Measurements from ENCODE around the gene TIGD1. TPM values are rescaled to one million over a fixed set of nuclear protein-coding genes. Genes with fewer than 3 reads are reported as not detected.

The TIGD1 gene
- polyA plus RNA-seq, 1 of the 3 experiments (the other 2 are of a cell fraction): 4.6 TPM

GRCh38 chr2:232551250-232551638, 887 bp upstream of the TIGD1 start (continued):
- TF ChIP-seq IRF3 (IDR thresholded peaks at IDR 0.05; ENCODE audit: low read depth, low read length): no peak

- Histone ChIP-seq H3F3A (replicated peaks; ENCODE audit: insufficient read depth) (no peaks in the 10 kb centered on the region), H3K4me2 (peak overlapping the region; percentile 99), H3K9ac (peak overlapping the region; percentile 98), H3K27ac (ENCODE audit: low read depth in 2 of 2, low read length in 1 of 2) (peak overlapping the region; percentile 96), H3K9me3 (no peaks in the 10 kb centered on the region), H3K79me2 (ENCODE audit: insufficient read depth) (peaks cover 74% of the 10 kb centered on the region), H3K4me1 (ENCODE audit: control insufficient read depth in 1 of 2, insufficient read depth in 2 of 2, low read depth in 1 of 2, low read length in 1 of 2) (peaks cover 5 to 9% of the 10 kb centered on the region in 2 experiments; a peak in 2 of 4 replicates), H3K27me3 (ENCODE audit: insufficient read depth) (no peaks in the 10 kb centered on the region), H2AFZ (ENCODE audit: low read depth) (peak overlapping the region; percentile 93), H3K36me3 (replicated peaks in 1 of 2; ENCODE audit: control insufficient read depth in 1 of 2, insufficient read depth in 2 of 2, low read length in 1 of 2) (peaks cover 25 to 27% of the 10 kb centered on the region in 2 experiments), H3K4me3 (ENCODE audit: low read depth in 2 of 2, low read length in 1 of 2) (peak overlapping the region; percentile 84 to 91), H4K20me1 (ENCODE audit: insufficient read depth) (peaks cover 25% of the 10 kb centered on the region), H3K9me2 (no peaks in the 10 kb centered on the region)
- ChIA-PET POLR2A (interaction anchor here (1.0 to 1.4 kb wide), 3 partner anchors 11 to 76 kb away, joined by 3 to 5 read pairs (median 4); partner anchors contain the start of gene CHRNG), CTCF (interaction anchor here (1.4 kb wide), 1 partner anchor 27 kb away, joined by 6 read pairs; no protein-coding TSS in a partner anchor)
- 34% methylated on average over 21 of the region's 21 CpGs for WGBS (ENCODE audit: low lambda C conversion rate)
- no peak for DNase-seq
- no peak for TF ChIP-seq FOXJ3 (CRISPR knock-in tag; IDR thresholded peaks at IDR 0.05)
- TF ChIP-seq MXI1 (IDR thresholded peaks at IDR 0.05; ENCODE audit: low read depth, low read length): peak; percentile 4; the same call in 1 of the 2 replicates
Measured at GRCh38 chr2:232549655-232550353, 553 bp downstream of the TIGD1 start.

- H3K27ac ChIP-seq (ENCODE audit: low read depth in 2 of 2, low read length in 1 of 2): no peak overlapping the region
- H3F3A ChIP-seq (replicated peaks; ENCODE audit: insufficient read depth): no peaks in the 10 kb centered on the region
- peaks cover 7% of the 10 kb centered on the region for H4K20me1 ChIP-seq (ENCODE audit: insufficient read depth)
- peaks cover 12 to 15% of the 10 kb centered on the region in 2 experiments for H3K36me3 ChIP-seq (replicated peaks in 1 of 2; ENCODE audit: control insufficient read depth in 1 of 2, insufficient read depth in 2 of 2, low read length in 1 of 2)
- CTCF ChIA-PET: no interaction called here
- H3K27me3 ChIP-seq (ENCODE audit: insufficient read depth): no peaks in the 10 kb centered on the region
- peaks cover 58% of the 10 kb centered on the region for H3K79me2 ChIP-seq (ENCODE audit: insufficient read depth)
- no peak overlapping the region for H3K4me3 ChIP-seq (ENCODE audit: low read depth in 2 of 2, low read length in 1 of 2)
- no peak overlapping the region for H2AFZ ChIP-seq (ENCODE audit: low read depth)
- no peak for TF ChIP-seq POLR2AphosphoS5 (IDR thresholded peaks at IDR 0.05; ENCODE audit: low read depth, low read length)
- no peak for TF ChIP-seq NFIC (IDR thresholded peaks at IDR 0.05; ENCODE audit: borderline replicate concordance)
- TF ChIP-seq CHD2 (IDR thresholded peaks at IDR 0.05; ENCODE audit: low read length, partially characterized antibody): no peak
- no peak for TF ChIP-seq EP300 (IDR thresholded peaks at IDR 0.05; ENCODE audit: borderline replicate concordance in 1 of 2, low read depth in 1 of 2, low read length in 1 of 2)
- TF ChIP-seq RCOR1 (IDR thresholded peaks at IDR 0.05; ENCODE audit: low read length): no peak
- no peak for TF ChIP-seq GABPA (IDR thresholded peaks at IDR 0.05; ENCODE audit: low read depth)
- TF ChIP-seq TAF1 (IDR thresholded peaks at IDR 0.05; ENCODE audit: borderline replicate concordance, low read depth, low read length): no peak
- no peak for TF ChIP-seq YY1 (IDR thresholded peaks at IDR 0.05; ENCODE audit: low read depth)
- no peak for TF ChIP-seq RXRA (IDR thresholded peaks at IDR 0.05; ENCODE audit: borderline replicate concordance, low read depth)
- H3K9me2 ChIP-seq: no peaks in the 10 kb centered on the region
- no peak overlapping the region for H3K9ac ChIP-seq
- POLR2A ChIA-PET: interaction anchor here (1.1 kb wide), 1 partner anchor 9 kb away, joined by 3 read pairs; no protein-coding TSS in a partner anchor
- peaks cover 5 to 9% of the 10 kb centered on the region in 2 experiments; a peak in 2 of 4 replicates for H3K4me1 ChIP-seq (ENCODE audit: control insufficient read depth in 1 of 2, insufficient read depth in 2 of 2, low read depth in 1 of 2, low read length in 1 of 2)
- no peaks in the 10 kb centered on the region for H3K9me3 ChIP-seq
- DNase-seq: no peak
- no peak overlapping the region for H3K4me2 ChIP-seq
- WGBS (ENCODE audit: low lambda C conversion rate): 97% methylated on average over 6 of the region's 6 CpGs
Measured at GRCh38 chr2:232547991-232548390, 2.4 kb downstream of the TIGD1 start.
